GM23338 (cell line): ENCODE measurements around the gene XPO4. TPM values are rescaled to one million over a fixed set of nuclear protein-coding genes. Genes with fewer than 3 reads are reported as not detected.
A peak's percentile ranks its signal among the peaks of the same experiment; 100 is the strongest.
"Not testable (repeated sequence)": the region's sequence is repeated elsewhere in the genome, so short reads cannot be mapped to it uniquely, and the experiment has no call there.

Source experiments
- ATAC-seq: fragments of 200-7000 bp; cut with Tn5 transposase; 3 replicates; pipeline ENCODE4 v1.9.1; 2020
- DNase-seq: peaks from one replicate; pipeline ENCODE4 v3.0.0-alpha.2; 2015; ENCODE audit warnings: low spot score
- H2AFZ ChIP-seq: fragments of 200-600 bp; sonication (generic); 2 replicates; pipeline ENCODE4 v1.8.0; 2016; ENCODE audit warnings: antibody characterized with exemption, mild to moderate bottlenecking, moderate library complexity
- H3F3A ChIP-seq: fragments of 200-600 bp; sonication (generic); replicated peaks from 2 replicates; pipeline ENCODE4 v1.8.0; 2017; ENCODE audit warnings: antibody characterized with exemption, mixed run types, low read depth
- H3K27ac ChIP-seq: fragments of 200-600 bp; sonication (generic); 2 replicates; pipeline ENCODE4 v1.6.1; 2016; ENCODE audit warnings: low read depth
- H3K27me3 ChIP-seq: fragments of 200-600 bp; sonication (generic); 2 replicates; pipeline ENCODE4 v1.8.0; 2016; ENCODE audit warnings: mild to moderate bottlenecking, mixed run types, moderate library complexity; ENCODE audit not compliant: insufficient read depth
- H3K36me3 ChIP-seq: fragments of 200-600 bp; sonication (generic); 2 replicates; pipeline ENCODE4 v1.8.0; 2016; ENCODE audit warnings: mild to moderate bottlenecking; ENCODE audit not compliant: insufficient read depth
- H3K4me1 ChIP-seq: fragments of 200-600 bp; sonication (generic); 2 replicates; pipeline ENCODE4 v1.8.0; 2016; ENCODE audit warnings: mild to moderate bottlenecking, moderate library complexity; ENCODE audit not compliant: insufficient read depth
- H3K4me2 ChIP-seq: fragments of 200-600 bp; sonication (generic); 2 replicates; pipeline ENCODE4 v1.7.1; 2017; ENCODE audit warnings: mixed run types
- H3K4me3 ChIP-seq: fragments of 200-600 bp; sonication (generic); 2 replicates; pipeline ENCODE4 v1.6.1; 2016; ENCODE audit warnings: mixed run types
- H3K79me2 ChIP-seq: fragments of 200-600 bp; sonication (generic); replicated peaks from 2 replicates; pipeline ENCODE4 v1.8.0; 2017; ENCODE audit warnings: mild to moderate bottlenecking; ENCODE audit not compliant: insufficient read depth
- H3K9me2 ChIP-seq: fragments of 200-600 bp; sonication (generic); 2 replicates; pipeline ENCODE4 v1.8.0; 2017; ENCODE audit not compliant: insufficient read depth
- H4K20me1 ChIP-seq: fragments of 200-600 bp; sonication (generic); replicated peaks from 2 replicates; pipeline ENCODE4 v1.8.0; 2017; ENCODE audit warnings: mild to moderate bottlenecking; ENCODE audit not compliant: insufficient read depth
- H3K27ac Mint-ChIP-seq: 2 replicates; pipeline ENCODE4 v1.8.0; 2020; ENCODE audit warnings: inconsistent platforms, mild to moderate bottlenecking, moderate library complexity, mixed read lengths
- H3K27me3 Mint-ChIP-seq: 3 replicates; pipeline ENCODE4 v1.8.0; 2022; ENCODE audit warnings: low read depth, mild to moderate bottlenecking, moderate library complexity, mixed read lengths, inconsistent platforms; ENCODE audit not compliant: insufficient read depth, poor library complexity
- H3K36me3 Mint-ChIP-seq: 3 replicates; pipeline ENCODE4 v1.8.0; 2021; ENCODE audit warnings: low read depth, mild to moderate bottlenecking, inconsistent platforms, moderate library complexity, mixed read lengths
- H3K4me1 Mint-ChIP-seq: 3 replicates; pipeline ENCODE4 v1.8.0; 2020; ENCODE audit warnings: mild to moderate bottlenecking, inconsistent platforms, mixed read lengths
- H3K4me3 Mint-ChIP-seq: 3 replicates; pipeline ENCODE4 v1.8.0; 2021; ENCODE audit warnings: moderate library complexity, mild to moderate bottlenecking, inconsistent platforms, mixed read lengths
- H3K9me3 Mint-ChIP-seq: 3 replicates; pipeline ENCODE4 v1.8.0; 2020; ENCODE audit warnings: moderate library complexity, mild to moderate bottlenecking, inconsistent platforms, mixed read lengths
- CTCF ChIP-seq, 2 experiments: fragments of 200-600 bp in 1 of 2; sonication (generic) in 1 of 2; conservative IDR thresholded peaks; 2 replicates each; pipeline versions ENCODE4 v1.5.1 to v1.6.1; 2016 to 2017; ENCODE audit warnings: antibody characterized with exemption in 2 of 2, low read depth in 2 of 2, mild to moderate bottlenecking in 2 of 2, moderate library complexity in 1 of 2
- POLR2AphosphoS5 ChIP-seq: IDR thresholded peaks from 2 replicates; pipeline ENCODE4 v1.6.1; 2016; ENCODE audit warnings: antibody characterized with exemption, low read depth
- ZNF114 ChIP-seq: fragments of 250-450 bp; sonication (Bioruptor Pico); IDR thresholded peaks from 2 replicates; pipeline ENCODE4 v1.5.0; 2020; ENCODE audit warnings: mild to moderate bottlenecking, moderate library complexity
- ZNF331 ChIP-seq: fragments of 250-450 bp; sonication (Bioruptor Pico); IDR thresholded peaks from 2 replicates; pipeline ENCODE4 v1.5.0; 2020; ENCODE audit warnings: low read depth, mild to moderate bottlenecking, moderate library complexity
- polyA plus RNA-seq: library from polyadenylated mRNA; unstranded; fragments of >200 nt; fragmentation: Nextera tagmentation; extraction: Ambion mirVana; gene quantifications from 2 replicates; pipeline ENCODE4 v1.2.1, GENCODE V29; 2016
- total RNA-seq: library from RNA; depleted of rRNA; stranded (reverse); fragments of >200 nt; shearing (Covaris generic); gene quantifications from 2 replicates; pipeline ENCODE4 v1.2.3, GENCODE V29; 2014
- TF ChIP-seq, protein P1 (sequence below): fragments of 250-450 bp; sonication (Bioruptor Pico); IDR thresholded peaks from 2 replicates; pipeline ENCODE4 v1.5.0; 2020; ENCODE audit warnings: mild to moderate bottlenecking, moderate library complexity
- TF ChIP-seq, protein P2 (sequence below): IDR thresholded peaks from 2 replicates; pipeline ENCODE4 v1.6.1; 2016; ENCODE audit warnings: antibody characterized with exemption
- TF ChIP-seq, protein P3 (sequence below): IDR thresholded peaks from one replicate; pipeline ENCODE4 v1.6.1; 2018; ENCODE audit warnings: antibody characterized with exemption; ENCODE audit not compliant: unreplicated experiment

Gene XPO4
- total and polyA plus RNA-seq, 2 experiments from 2014 or later: 14.1 to 57.8 TPM

- H3K9me2 ChIP-seq, H3K36me3 ChIP-seq, H3K4me3 ChIP-seq, H3K27ac ChIP-seq, ATAC-seq, H4K20me1 ChIP-seq, H3K27me3 ChIP-seq, H3K4me2 ChIP-seq, H2AFZ ChIP-seq, H3F3A ChIP-seq, H3K4me1 ChIP-seq, H3K36me3 Mint-ChIP-seq, DNase-seq, H3K4me1 Mint-ChIP-seq, H3K4me3 Mint-ChIP-seq, H3K79me2 ChIP-seq, H3K27me3 Mint-ChIP-seq, H3K27ac Mint-ChIP-seq, H3K9me3 Mint-ChIP-seq: not testable (repeated sequence)
Observed at GRCh38 chr13:20925395-20925790, 22.8 kb upstream of the XPO4 start.

GRCh38 chr13:20924758-20925394, 22.3 kb upstream of the XPO4 start:
- H3K9me3 Mint-ChIP-seq: no peaks in the 10 kb centered on the region

More at GRCh38 chr13:20924758-20925394, 22.3 kb upstream of the XPO4 start:
- H3K4me1 ChIP-seq: peaks cover 6% of the 10 kb centered on the region; the same call in 1 of the 2 replicates
- Mint-ChIP-seq H3K36me3 (no peaks in the 10 kb centered on the region), H3K4me3 (no peak overlapping the region), H3K27ac (no peak overlapping the region), H3K27me3 (no peaks in the 10 kb centered on the region), H3K4me1 (peaks cover 6% of the 10 kb centered on the region; the same call in 1 of the 3 replicates)
- H3K4me2 ChIP-seq: no peak overlapping the region
- H3F3A ChIP-seq: no peaks in the 10 kb centered on the region
- no peak overlapping the region for H3K27ac ChIP-seq
- no peak overlapping the region for H2AFZ ChIP-seq
- no peaks in the 10 kb centered on the region for H3K79me2 ChIP-seq
- ATAC-seq (peak; percentile 88), DNase-seq (peak; percentile 97)
- TF ChIP-seq, protein P1, sequence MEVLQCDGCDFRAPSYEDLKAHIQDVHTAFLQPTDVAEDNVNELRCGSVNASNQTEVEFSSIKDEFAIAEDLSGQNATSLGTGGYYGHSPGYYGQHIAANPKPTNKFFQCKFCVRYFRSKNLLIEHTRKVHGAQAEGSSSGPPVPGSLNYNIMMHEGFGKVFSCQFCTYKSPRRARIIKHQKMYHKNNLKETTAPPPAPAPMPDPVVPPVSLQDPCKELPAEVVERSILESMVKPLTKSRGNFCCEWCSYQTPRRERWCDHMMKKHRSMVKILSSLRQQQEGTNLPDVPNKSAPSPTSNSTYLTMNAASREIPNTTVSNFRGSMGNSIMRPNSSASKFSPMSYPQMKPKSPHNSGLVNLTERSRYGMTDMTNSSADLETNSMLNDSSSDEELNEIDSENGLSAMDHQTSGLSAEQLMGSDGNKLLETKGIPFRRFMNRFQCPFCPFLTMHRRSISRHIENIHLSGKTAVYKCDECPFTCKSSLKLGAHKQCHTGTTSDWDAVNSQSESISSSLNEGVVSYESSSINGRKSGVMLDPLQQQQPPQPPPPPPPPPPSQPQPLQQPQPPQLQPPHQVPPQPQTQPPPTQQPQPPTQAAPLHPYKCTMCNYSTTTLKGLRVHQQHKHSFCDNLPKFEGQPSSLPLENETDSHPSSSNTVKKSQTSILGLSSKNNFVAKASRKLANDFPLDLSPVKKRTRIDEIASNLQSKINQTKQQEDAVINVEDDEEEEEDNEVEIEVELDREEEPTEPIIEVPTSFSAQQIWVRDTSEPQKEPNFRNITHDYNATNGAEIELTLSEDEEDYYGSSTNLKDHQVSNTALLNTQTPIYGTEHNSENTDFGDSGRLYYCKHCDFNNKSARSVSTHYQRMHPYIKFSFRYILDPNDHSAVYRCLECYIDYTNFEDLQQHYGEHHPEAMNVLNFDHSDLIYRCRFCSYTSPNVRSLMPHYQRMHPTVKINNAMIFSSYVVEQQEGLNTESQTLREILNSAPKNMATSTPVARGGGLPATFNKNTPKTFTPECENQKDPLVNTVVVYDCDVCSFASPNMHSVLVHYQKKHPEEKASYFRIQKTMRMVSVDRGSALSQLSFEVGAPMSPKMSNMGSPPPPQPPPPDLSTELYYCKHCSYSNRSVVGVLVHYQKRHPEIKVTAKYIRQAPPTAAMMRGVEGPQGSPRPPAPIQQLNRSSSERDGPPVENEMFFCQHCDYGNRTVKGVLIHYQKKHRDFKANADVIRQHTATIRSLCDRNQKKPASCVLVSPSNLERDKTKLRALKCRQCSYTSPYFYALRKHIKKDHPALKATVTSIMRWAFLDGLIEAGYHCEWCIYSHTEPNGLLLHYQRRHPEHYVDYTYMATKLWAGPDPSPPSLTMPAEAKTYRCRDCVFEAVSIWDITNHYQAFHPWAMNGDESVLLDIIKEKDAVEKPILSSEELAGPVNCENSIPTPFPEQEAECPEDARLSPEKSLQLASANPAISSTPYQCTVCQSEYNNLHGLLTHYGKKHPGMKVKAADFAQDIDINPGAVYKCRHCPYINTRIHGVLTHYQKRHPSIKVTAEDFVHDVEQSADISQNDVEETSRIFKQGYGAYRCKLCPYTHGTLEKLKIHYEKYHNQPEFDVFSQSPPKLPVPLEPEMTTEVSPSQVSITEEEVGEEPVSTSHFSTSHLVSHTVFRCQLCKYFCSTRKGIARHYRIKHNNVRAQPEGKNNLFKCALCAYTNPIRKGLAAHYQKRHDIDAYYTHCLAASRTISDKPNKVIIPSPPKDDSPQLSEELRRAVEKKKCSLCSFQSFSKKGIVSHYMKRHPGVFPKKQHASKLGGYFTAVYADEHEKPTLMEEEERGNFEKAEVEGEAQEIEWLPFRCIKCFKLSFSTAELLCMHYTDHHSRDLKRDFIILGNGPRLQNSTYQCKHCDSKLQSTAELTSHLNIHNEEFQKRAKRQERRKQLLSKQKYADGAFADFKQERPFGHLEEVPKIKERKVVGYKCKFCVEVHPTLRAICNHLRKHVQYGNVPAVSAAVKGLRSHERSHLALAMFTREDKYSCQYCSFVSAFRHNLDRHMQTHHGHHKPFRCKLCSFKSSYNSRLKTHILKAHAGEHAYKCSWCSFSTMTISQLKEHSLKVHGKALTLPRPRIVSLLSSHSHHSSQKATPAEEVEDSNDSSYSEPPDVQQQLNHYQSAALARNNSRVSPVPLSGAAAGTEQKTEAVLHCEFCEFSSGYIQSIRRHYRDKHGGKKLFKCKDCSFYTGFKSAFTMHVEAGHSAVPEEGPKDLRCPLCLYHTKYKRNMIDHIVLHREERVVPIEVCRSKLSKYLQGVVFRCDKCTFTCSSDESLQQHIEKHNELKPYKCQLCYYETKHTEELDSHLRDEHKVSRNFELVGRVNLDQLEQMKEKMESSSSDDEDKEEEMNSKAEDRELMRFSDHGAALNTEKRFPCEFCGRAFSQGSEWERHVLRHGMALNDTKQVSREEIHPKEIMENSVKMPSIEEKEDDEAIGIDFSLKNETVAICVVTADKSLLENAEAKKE (CRISPR knock-in tag): no peak
- TF ChIP-seq, protein P2, sequence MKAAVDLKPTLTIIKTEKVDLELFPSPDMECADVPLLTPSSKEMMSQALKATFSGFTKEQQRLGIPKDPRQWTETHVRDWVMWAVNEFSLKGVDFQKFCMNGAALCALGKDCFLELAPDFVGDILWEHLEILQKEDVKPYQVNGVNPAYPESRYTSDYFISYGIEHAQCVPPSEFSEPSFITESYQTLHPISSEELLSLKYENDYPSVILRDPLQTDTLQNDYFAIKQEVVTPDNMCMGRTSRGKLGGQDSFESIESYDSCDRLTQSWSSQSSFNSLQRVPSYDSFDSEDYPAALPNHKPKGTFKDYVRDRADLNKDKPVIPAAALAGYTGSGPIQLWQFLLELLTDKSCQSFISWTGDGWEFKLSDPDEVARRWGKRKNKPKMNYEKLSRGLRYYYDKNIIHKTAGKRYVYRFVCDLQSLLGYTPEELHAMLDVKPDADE: no peak
- TF ChIP-seq ZNF114 (no peak), ZNF331 (CRISPR knock-in tag) (no peak), CTCF (conservative IDR thresholded peaks at IDR 0.05; ENCODE audit: low read depth in 2 of 2) (peak; percentile 86 to 98), POLR2AphosphoS5 (no peak)
- TF ChIP-seq, protein P3, sequence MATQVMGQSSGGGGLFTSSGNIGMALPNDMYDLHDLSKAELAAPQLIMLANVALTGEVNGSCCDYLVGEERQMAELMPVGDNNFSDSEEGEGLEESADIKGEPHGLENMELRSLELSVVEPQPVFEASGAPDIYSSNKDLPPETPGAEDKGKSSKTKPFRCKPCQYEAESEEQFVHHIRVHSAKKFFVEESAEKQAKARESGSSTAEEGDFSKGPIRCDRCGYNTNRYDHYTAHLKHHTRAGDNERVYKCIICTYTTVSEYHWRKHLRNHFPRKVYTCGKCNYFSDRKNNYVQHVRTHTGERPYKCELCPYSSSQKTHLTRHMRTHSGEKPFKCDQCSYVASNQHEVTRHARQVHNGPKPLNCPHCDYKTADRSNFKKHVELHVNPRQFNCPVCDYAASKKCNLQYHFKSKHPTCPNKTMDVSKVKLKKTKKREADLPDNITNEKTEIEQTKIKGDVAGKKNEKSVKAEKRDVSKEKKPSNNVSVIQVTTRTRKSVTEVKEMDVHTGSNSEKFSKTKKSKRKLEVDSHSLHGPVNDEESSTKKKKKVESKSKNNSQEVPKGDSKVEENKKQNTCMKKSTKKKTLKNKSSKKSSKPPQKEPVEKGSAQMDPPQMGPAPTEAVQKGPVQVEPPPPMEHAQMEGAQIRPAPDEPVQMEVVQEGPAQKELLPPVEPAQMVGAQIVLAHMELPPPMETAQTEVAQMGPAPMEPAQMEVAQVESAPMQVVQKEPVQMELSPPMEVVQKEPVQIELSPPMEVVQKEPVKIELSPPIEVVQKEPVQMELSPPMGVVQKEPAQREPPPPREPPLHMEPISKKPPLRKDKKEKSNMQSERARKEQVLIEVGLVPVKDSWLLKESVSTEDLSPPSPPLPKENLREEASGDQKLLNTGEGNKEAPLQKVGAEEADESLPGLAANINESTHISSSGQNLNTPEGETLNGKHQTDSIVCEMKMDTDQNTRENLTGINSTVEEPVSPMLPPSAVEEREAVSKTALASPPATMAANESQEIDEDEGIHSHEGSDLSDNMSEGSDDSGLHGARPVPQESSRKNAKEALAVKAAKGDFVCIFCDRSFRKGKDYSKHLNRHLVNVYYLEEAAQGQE: no peak
- no peaks in the 10 kb centered on the region for H4K20me1 ChIP-seq
- no peak overlapping the region for H3K4me3 ChIP-seq
- H3K36me3 ChIP-seq: no peaks in the 10 kb centered on the region
- H3K9me2 ChIP-seq: no peaks in the 10 kb centered on the region
- no peaks in the 10 kb centered on the region for H3K27me3 ChIP-seq
